Measurements from ENCODE around the gene THUMPD3. TPM values are rescaled to one million over a fixed set of nuclear protein-coding genes. Genes with fewer than 3 reads are reported as not detected.

Gene THUMPD3
- total and polyA plus RNA-seq, 2 of the 4 experiments (the other 2 are of a cell fraction) = 28.2 to 43.9 TPM

GRCh38 chr3:9352917-9353752, 9.7 kb upstream of the THUMPD3 start:
- BruUV-seq (replicated peaks) = no TSS peak
- WGBS, 2 experiments (ENCODE audit: extremely low coverage in 2 of 2, insufficient read length in 1 of 2) = 0% methylated on average over 1 of the region's 7 CpGs; no CpG with 5 or more reads in 1 of the 2 experiments

More at GRCh38 chr3:9352917-9353752, 9.7 kb upstream of the THUMPD3 start:
- Histone ChIP-seq H4K20me1 (ENCODE audit: insufficient read depth, low read length) (0 out of 2 replicates have a peak, but pooled peaks cover 4% of the 10 kb centered on the region), H2AK5ac (ENCODE audit: low read depth, low read length) (peak overlapping the region; percentile 30; the same call in 1 of the 2 replicates), H3K27ac (ENCODE audit: insufficient read depth, low read length) (no peak overlapping the region), H3K4me2 (ENCODE audit: low read depth, low read length) (no peak overlapping the region), H3K9me1 (ENCODE audit: insufficient read depth, low read length) (peaks cover 10% of the 10 kb centered on the region; the same call in 1 of the 2 replicates), H2BK20ac (ENCODE audit: low read depth, low read length) (no peak overlapping the region), H2AFZ (replicated peaks; ENCODE audit: low read length, poor library complexity) (peak overlapping the region; percentile 72), H2BK120ac (ENCODE audit: low read depth, low read length) (no peak overlapping the region), H2BK15ac (ENCODE audit: low read depth, low read length) (no peak overlapping the region), H3K27me3 (ENCODE audit: control insufficient read depth, insufficient read depth, low read length) (no peaks in the 10 kb centered on the region), H4K5ac (ENCODE audit: low read depth, low read length) (no peak overlapping the region), H3K79me1 (ENCODE audit: low read depth in 1 of 2, low read length in 2 of 2) (peaks cover 3 to 9% of the 10 kb centered on the region in 2 experiments; a peak in 3 of 4 replicates), H4K8ac (ENCODE audit: low read depth in 2 of 2, low read length in 2 of 2) (peak overlapping the region in 1 of 2 experiments; percentile 42; a peak in 1 of 4 replicates), H3K4ac (ENCODE audit: low read depth, low read length) (0 out of 2 replicates have a peak overlapping the region, but pooled peaks have one; percentile 13), H3K4me3 (ENCODE audit: insufficient read depth, low read depth, low read length) (no peak overlapping the region), H3K18ac (ENCODE audit: low read depth, low read length) (no peak overlapping the region), H3K9ac (ENCODE audit: low read depth, low read length) (peak overlapping the region; percentile 13; the same call in 1 of the 2 replicates), H3K4me1 (ENCODE audit: control insufficient read depth, insufficient read depth, low read length) (peaks cover 12% of the 10 kb centered on the region), H3K23ac (ENCODE audit: low read depth, low read length) (no peak overlapping the region), H3K9me3 (ENCODE audit: control insufficient read depth, insufficient read depth, low read length) (no peaks in the 10 kb centered on the region), H2BK5ac (ENCODE audit: low read depth, low read length, poor library complexity, severe bottlenecking) (no peak overlapping the region), H2AK9ac (replicated peaks; ENCODE audit: low read depth, low read length, poor library complexity) (no peak overlapping the region), H3K36me3 (ENCODE audit: control insufficient read depth, insufficient read depth, low read length) (no peaks in the 10 kb centered on the region), H3K14ac (replicated peaks; ENCODE audit: low read depth, low read length) (no peak overlapping the region), H3K56ac (ENCODE audit: extremely low read depth, insufficient read depth, low read length) (no peak overlapping the region), H4K91ac (ENCODE audit: insufficient read depth, low read depth, low read length) (no peak overlapping the region)
- intact Hi-C loops (cut with micrococcal nuclease) (loop anchor here (2.0 to 5.0 kb wide), 4 partner anchors 70 to 381 kb away; partner anchors contain the start of gene MTMR14), dilution Hi-C loops (cut with HindIII; ENCODE audit: low sequenced_read_pairs, unreplicated experiment) (no loop called here), in situ Hi-C loops (cut with MboI; ENCODE audit: low sequenced_read_pairs) (loop anchor here (25.0 kb wide), 1 partner anchor 309 kb away; no protein-coding TSS in a partner anchor)
- TF ChIP-seq USF2 (IDR thresholded peaks at IDR 0.05; ENCODE audit: low read depth, low read length) (no peak), MXI1 (IDR thresholded peaks at IDR 0.05; ENCODE audit: borderline replicate concordance, low read depth, low read length) (no peak), CTCF (conservative IDR thresholded peaks at IDR 0.05; ENCODE audit: low read depth, low read length) (peak; percentile 93), RAD21 (IDR thresholded peaks at IDR 0.05; ENCODE audit: low read length) (peak; percentile 91), SMC3 (IDR thresholded peaks at IDR 0.05; ENCODE audit: low read depth, low read length) (peak; percentile 81)
- CTCF ChIA-PET = interaction anchor here (0.6 to 1.5 kb wide), 8 partner anchors 9 to 852 kb away, joined by 3 to 15 read pairs (median 3); partner anchors contain the start of gene THUMPD3
- POLR2A ChIA-PET (ENCODE audit: unreplicated experiment) = no interaction called here
- ATAC-seq (ENCODE audit: low read depth) (peak; percentile 77), DNase-seq (peak; percentile 79)

All from IMR-90 (cell line).